DND-41 (cell line): Measurements from ENCODE around the gene SFXN5.

Source experiments
- CTCF ChIP-seq: IDR thresholded peaks from 2 replicates; pipeline ENCODE4 v1.5.1; 2012; ENCODE audit warnings: borderline replicate concordance, low read length, moderate library complexity, mild to moderate bottlenecking; ENCODE audit not compliant: poor library complexity, severe bottlenecking; ENCODE audit errors: extremely low read depth
- EZH2 ChIP-seq: IDR thresholded peaks from 3 replicates; pipeline ENCODE4 v1.6.1; 2012; ENCODE audit warnings: borderline replicate concordance, low read depth, mild to moderate bottlenecking, moderate library complexity, low read length, inconsistent platforms; ENCODE audit not compliant: severe bottlenecking

- TF ChIP-seq CTCF (no peak), EZH2 (no peak)
These were observed 103.2 kb downstream of the SFXN5 start for GRCh38 chr2:72968286-72968685.
